Measurements from ENCODE around the gene HIVEP3.

DNA sequence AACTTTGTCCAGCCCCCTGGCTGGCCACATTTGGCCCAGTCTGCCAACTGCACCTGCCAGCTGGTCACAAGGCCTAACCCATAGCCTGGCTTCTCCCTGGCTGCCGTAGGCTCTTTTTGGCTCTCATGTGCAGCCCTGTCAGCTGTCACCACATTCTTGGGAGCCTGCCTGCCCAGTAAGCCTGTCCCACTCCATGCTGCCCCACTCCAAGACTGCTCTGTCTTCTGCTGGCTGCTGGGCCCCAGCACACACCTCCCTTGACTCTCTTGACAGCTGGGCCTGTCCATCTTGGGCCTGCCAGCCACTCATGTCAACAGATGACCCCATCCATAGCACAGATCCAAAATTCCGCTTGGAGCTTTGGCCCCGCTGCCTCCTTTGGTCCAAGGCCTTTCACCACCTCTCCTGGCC lies 360.0 kb downstream of the HIVEP3 start:
- TF ChIP-seq YY1 (IDR thresholded peaks at IDR 0.05; ENCODE audit: insufficient read depth, insufficient read length) (no peak), SUZ12 (IDR thresholded peaks at IDR 0.05; ENCODE audit: extremely low read depth, insufficient read depth, insufficient read length) (no peak)
